NOMO-1 treated with DMSO at 0.1 percent for 48 hours (cell line): Measurements from ENCODE around the gene PRPSAP1.
"Not testable (repeated sequence)": the region's sequence is repeated elsewhere in the genome, so short reads cannot be mapped to it uniquely, and the experiment has no call there.

ENCODE experiments used
- DNase-seq: peaks from one replicate; lab custom pipeline; 2025; ENCODE audit not compliant: unreplicated experiment; lab: John Stamatoyannopoulos, UW

PRPSAP1 gene

DNA sequence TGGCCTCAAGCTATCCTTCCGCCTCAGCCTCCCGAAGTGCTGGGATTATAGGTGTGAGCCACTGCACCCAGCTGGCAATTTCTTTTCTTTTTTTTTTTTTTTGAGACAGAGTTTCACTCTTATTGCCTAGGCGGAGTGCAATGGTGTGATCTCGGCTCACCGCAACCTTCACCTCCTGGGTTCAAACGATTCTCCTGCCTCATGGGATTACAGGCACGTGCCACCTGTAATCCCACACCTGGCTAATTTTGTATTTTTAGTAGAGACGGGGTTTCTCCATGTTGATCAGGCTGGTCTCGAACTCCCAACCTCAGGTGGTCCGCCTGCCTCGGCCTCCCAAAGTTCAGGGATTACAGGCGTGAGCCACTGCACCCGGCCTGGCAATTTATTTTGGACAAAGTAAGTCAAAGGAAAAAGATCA is 86.1 kb downstream of the PRPSAP1 start:
- not testable (repeated sequence) for DNase-seq

GRCh38 chr17:76267051-76267576 is 86.6 kb downstream of the PRPSAP1 start:
- DNase-seq = no peak

DNA sequence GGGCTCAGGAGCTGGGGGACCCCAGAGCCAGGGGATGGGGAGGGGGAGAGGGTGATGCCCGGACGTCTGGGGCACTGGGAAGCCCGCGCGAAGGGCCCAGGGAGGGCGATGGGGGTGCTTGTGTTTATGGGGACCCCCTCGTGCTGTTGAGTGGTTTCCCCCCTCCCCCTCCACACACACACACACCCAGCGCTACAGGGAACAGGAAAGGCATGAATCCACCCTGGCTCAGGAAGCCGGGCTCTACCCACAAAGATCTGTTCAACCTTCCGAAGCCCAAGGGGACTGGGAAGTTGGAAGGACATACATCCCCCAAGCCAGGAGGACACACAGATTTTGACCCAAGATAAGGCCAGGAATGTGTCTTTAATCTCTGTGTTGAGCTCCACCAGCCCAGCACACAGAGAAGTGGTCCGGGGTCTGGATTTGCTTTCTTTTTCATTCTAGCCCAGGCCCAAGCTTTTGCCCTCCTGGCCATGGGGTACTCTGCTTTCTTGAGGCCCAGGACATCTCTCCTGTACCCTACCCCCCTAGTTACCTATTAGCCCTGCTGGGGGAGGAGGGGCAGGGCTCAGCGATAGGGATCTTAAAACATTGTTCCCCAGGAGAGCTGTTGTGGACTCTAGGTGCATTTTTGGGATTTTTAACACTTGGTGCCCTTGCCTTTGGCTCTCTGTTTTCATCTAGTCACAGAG is 87.3 kb downstream of the PRPSAP1 start:
- DNase-seq = no peak

DNA sequence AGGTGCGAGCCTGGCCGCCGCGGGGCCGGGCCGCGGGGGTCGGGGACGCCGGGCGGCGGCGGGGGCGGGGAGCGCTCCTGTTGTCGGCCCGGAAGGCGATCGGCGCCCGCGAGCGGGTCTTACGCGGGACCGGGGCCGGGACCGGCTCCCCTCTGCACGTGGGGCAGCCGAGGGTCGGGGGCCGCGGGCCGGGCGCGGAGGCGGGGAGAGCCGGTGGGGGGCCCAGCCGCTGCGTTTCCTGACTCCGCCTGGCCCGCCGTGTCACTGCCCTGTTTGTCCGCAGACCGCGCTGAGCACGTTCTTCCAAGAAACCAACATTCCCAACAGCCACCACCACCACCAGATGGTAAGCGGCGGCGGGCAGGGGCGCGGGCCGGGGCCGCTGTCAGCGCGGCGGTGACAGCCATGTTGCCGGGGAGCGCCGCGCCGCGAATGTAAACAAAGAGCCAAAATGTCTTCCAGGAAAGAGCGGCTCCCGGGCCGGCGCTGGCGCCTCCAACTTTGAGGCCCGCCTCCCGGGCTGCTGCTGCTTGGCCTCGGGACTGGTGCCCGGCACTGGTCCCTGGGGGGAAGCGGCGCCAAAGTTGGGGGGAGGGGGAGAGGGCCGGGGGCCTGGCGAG is 88.0 kb downstream of the PRPSAP1 start:
- DNase-seq = peak; percentile 40

DNA sequence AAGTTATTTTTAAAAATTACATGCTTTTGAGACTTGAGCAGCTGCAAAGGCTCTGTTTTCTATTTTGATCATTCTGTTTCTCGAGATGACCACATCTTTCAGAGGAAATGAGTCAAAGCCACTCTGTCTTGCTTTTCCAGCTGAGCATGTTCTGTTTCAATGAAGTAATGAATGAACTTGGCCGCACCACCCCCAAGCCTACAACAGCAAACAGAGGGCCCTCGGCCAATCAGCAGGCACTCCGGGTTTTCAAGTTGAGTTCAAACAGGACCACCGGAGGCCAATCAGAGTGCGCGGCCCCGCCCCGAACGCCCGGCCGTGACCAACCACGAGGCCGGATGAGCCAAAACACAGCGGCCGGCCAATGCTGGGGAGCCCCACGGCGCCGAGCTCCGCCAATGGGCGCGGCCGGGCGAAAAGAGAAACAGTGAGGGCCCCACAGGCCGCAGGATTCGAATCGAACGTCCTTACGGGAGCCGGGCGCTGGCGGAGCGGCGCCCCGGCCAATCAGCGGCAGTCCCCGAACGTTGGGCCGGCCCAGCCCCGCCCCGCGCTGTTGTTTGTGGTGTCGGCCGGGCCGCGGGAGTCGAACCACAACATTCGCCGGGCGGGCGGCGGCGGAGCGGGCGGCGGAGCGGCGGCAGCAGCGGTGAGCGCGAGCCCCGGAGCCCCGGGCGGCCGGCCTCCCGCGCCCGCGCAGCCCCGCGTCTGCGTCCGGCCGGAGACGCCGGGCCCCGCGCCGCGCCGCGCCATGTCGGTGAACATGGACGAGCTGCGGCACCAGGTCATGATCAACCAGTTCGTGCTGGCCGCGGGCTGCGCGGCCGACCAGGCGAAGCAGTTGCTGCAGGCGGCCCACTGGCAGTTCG is 88.7 kb downstream of the PRPSAP1 start, which contains the start of gene UBALD2:
TSS of gene UBALD2 (plus strand) at position 594 of the 869 bp plus-strand sequence. CDS start at position 752, 158 bp downstream.
- peak; percentile 99 for DNase-seq

GRCh38 chr17:76264425-76264754 is 89.3 kb downstream of the PRPSAP1 start:
- no peak for DNase-seq

- no peak for DNase-seq
Observed at GRCh38 chr17:76263896-76264295, 89.8 kb downstream of the PRPSAP1 start.

DNA sequence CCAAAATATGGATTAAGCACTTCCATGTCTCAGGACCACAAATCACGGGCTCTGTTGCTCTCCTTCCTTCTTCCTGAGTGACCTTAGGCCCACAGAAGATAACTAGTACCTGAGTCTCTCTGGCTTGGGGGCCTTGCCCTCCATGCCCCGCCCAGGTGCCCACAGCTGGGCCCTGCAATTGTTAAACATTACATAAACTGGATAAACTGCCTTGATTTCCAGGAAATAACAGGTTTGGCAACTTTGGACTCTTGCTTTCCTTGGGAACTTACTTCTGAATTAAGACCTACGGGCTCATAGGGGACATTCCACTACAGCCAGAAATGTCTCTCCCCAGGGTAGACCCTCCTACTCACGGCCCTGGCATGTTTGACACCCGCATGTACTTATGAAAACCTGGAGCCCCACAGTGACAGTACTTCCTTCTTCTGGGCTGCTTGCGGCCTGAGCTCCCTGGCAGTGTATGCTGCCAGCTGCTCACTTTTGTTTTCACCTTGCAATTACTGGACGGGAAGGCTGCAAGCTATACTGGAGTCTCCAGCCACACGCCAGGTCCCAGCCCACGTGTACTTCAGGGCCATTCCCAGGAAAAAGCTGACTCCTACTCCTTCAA is 90.9 kb downstream of the PRPSAP1 start:
- peak; percentile 78 for DNase-seq

DNA sequence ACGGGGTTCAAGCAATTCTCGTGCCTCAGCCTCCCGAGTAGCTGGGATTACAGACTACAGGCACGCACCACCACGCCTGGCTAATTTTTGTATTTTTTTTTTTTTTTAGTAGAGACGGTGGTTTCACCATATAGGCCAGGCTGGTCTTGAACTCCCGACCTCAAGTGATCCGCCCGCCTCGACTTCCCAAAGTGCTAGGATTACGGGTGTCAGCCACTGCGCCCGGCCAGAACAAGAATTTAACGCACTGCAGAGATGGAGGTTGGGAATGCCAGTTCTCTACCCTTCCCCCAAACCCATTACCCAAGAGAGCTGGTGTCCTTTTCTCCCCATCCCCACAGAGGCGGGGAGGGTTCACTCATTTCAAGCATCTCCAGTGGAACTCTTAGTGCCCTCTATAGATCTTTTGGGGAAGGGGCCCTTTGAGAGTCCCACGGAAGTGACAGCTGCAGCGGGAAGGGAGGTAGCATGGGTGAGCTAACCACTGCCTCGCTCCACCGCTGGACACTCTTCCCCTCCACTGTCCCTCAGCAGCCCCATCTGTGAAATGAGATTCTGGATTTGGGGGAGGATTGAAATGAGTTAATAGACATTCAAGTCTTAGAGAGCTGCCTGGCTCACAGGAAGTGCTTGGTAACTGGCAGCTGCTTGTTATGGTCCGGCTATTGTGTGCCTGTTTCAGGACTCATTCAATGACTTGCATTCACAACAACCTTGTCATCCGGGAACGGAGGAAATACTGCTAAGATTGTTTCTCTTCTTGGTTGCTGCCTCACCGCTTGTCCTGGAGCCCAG is 92.1 kb downstream of the PRPSAP1 start:
- no peak for DNase-seq

GRCh38 chr17:76260669-76261068 is 93.0 kb downstream of the PRPSAP1 start:
- no peak for DNase-seq

DNA sequence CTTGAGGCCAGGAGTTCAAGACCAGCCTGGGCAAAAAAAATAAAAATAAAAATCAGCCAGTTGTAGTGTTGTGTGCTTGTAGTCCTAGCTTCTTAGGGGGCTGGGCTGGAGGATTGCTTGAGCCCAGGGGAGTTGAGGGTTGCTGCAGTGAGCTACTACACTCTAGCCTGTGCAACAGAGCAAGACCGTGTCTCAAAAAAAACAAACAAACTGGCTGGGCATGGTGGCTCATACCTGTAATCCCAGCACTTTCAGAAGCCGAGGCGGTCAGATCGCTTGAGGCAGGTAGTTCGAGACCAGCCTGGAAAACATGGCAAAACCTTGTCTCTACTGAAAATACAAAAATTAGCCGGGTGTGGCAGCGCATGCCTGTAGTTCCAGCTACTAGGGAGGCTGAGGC is 93.5 kb downstream of the PRPSAP1 start:
- no peak for DNase-seq
